H1 (cell line): ENCODE data around the gene HTRA1.

Experiments
- CTCF ChIP-seq, 3 experiments: IDR thresholded peaks; 1 replicate in 2 of 3; 2 replicates in 1 of 3; pipeline versions ENCODE4 v1.5.1 to v1.6.1; 2011; ENCODE audit warnings: low read length in 3 of 3, mild to moderate bottlenecking in 3 of 3, inconsistent platforms in 2 of 3, low read depth in 1 of 3, moderate library complexity in 1 of 3; ENCODE audit not compliant: insufficient read depth in 1 of 3; ENCODE audit errors: control extremely low read depth in 1 of 3
- EP300 ChIP-seq, 2 experiments: IDR thresholded peaks; 1 replicate in 1 of 2; 2 replicates in 1 of 2; pipeline ENCODE4 v1.6.1; 2011 to 2012; ENCODE audit warnings: low read depth in 2 of 2, low read length in 2 of 2, mild to moderate bottlenecking in 2 of 2, borderline replicate concordance in 1 of 2, inconsistent platforms in 1 of 2, moderate library complexity in 1 of 2
- EZH2 ChIP-seq: fragments of 200-600 bp; sonication (generic); IDR thresholded peaks from 2 replicates; pipeline ENCODE4 v1.7.1; 2012; ENCODE audit warnings: low read depth, mild to moderate bottlenecking, moderate library complexity, low read length, inconsistent platforms; ENCODE audit not compliant: severe bottlenecking
- GTF2F1 ChIP-seq: IDR thresholded peaks from 2 replicates; pipeline ENCODE4 v1.6.1; 2012; ENCODE audit warnings: low read depth, low read length, improper control_type of control experiment, borderline replicate concordance
- NRF1 ChIP-seq: IDR thresholded peaks from 2 replicates; pipeline ENCODE4 v1.6.1; 2011; ENCODE audit warnings: mild to moderate bottlenecking, low read depth, low read length, improper control_type of control experiment
- POLR2A ChIP-seq, 2 experiments: IDR thresholded peaks; 1 replicate in 1 of 2; 2 replicates in 1 of 2; pipeline ENCODE4 v1.6.1; 2011; ENCODE audit warnings: low read depth in 2 of 2, low read length in 2 of 2, mild to moderate bottlenecking in 2 of 2; ENCODE audit errors: control extremely low read depth in 1 of 2
- POLR2AphosphoS5 ChIP-seq: IDR thresholded peaks from 2 replicates; pipeline ENCODE4 v1.6.1; 2011; ENCODE audit warnings: low read depth, low read length
- RFX5 ChIP-seq: IDR thresholded peaks from 2 replicates; pipeline ENCODE4 v1.6.1; 2011; ENCODE audit warnings: low read depth, low read length, improper control_type of control experiment, borderline replicate concordance
- SIN3A ChIP-seq, 2 experiments: IDR thresholded peaks in 1 of 2; conservative IDR thresholded peaks in 1 of 2; 2 replicates each; pipeline ENCODE4 v1.6.1; 2011 to 2012; ENCODE audit warnings: low read length in 2 of 2, improper control_type of control experiment in 1 of 2, low read depth in 1 of 2, mild to moderate bottlenecking in 1 of 2
- SIRT6 ChIP-seq: IDR thresholded peaks from one replicate; pipeline ENCODE4 v1.7.1; 2012; ENCODE audit warnings: low read length, inconsistent platforms

- TF ChIP-seq SIRT6 (no peak), EP300 (IDR thresholded peaks at IDR 0.05; ENCODE audit: borderline replicate concordance in 1 of 2, low read depth in 2 of 2, low read length in 2 of 2) (no peak), POLR2A (IDR thresholded peaks at IDR 0.05; ENCODE audit: control extremely low read depth in 1 of 2, low read depth in 2 of 2, low read length in 2 of 2) (no peak), CTCF (IDR thresholded peaks at IDR 0.05; ENCODE audit: control extremely low read depth in 1 of 3, insufficient read depth in 1 of 3, low read depth in 1 of 3, low read length in 3 of 3) (no peak), SIN3A (conservative IDR thresholded peaks at IDR 0.05 in 1 of 2, IDR thresholded peaks at IDR 0.05 in 1 of 2; ENCODE audit: low read depth in 1 of 2, low read length in 2 of 2) (no peak), POLR2AphosphoS5 (no peak), GTF2F1 (no peak), NRF1 (no peak), RFX5 (no peak), EZH2 (no peak)
These were observed 46.7 kb downstream of the HTRA1 start for GRCh38 chr10:122508021-122508420.
